ENCODE data around the gene ADAMTS17. TPM values are rescaled to one million over a fixed set of nuclear protein-coding genes. Genes with fewer than 3 reads are reported as not detected.

Gene ADAMTS17
- total RNA-seq, 1 experiment from 2014 or later = 4.2 TPM

DNA sequence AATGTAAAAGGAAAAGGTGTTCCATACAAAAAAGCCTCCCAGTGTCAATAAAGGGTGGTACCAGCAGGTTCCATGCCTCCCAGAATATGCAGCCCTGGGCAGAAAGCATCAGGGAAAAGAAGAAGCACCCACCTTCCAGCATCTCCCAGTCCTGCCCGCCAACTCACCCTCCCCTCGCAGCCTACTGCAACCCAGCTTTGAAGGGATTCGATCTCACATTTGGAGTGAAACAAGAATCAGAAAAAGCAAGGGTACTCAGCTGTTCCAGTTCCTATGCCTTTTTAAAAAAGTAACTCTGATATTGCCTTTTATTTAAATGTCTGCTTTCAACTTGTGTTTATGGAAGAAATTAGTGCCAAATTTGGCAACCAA lies 166.9 kb downstream of the ADAMTS17 start:
- Histone ChIP-seq H3K9ac (ENCODE audit: low read length) (no peak overlapping the region), H3K36me3 (ENCODE audit: control insufficient read depth in 1 of 2, insufficient read depth in 2 of 2, low read length in 2 of 2) (no peaks in the 10 kb centered on the region), H3K9me3 (ENCODE audit: control insufficient read depth in 1 of 2, insufficient read depth in 1 of 2, low read depth in 1 of 2, low read length in 2 of 2) (peaks cover 7 to 10% of the 10 kb centered on the region in 2 experiments; a peak in 3 of 4 replicates), H3K4me3 (replicated peaks in 1 of 2; ENCODE audit: low read depth in 1 of 2, low read length in 2 of 2) (no peak overlapping the region), H3K79me2 (ENCODE audit: insufficient read depth, low read length) (no peaks in the 10 kb centered on the region), H2AFZ (ENCODE audit: low read depth, low read length, poor library complexity, severe bottlenecking) (no peak overlapping the region), H3K27ac (ENCODE audit: low read depth, low read length) (no peak overlapping the region), H3K27me3 (ENCODE audit: insufficient read depth, low read length) (no peaks in the 10 kb centered on the region), H3K4me1 (ENCODE audit: control insufficient read depth in 1 of 2, insufficient read depth in 2 of 2, low read length in 2 of 2) (no peaks in the 10 kb centered on the region), H4K20me1 (ENCODE audit: insufficient read depth) (no peaks in the 10 kb centered on the region), H3K4me2 (ENCODE audit: low read length) (no peak overlapping the region), H3K9me2 (ENCODE audit: insufficient read depth) (no peaks in the 10 kb centered on the region)
- POLR2A ChIA-PET = no interaction called here
- no peak for ATAC-seq
- no peak for DNase-seq (ENCODE audit: low read depth, low spot score)
- BruUV-seq (replicated peaks) = no TSS peak
- intact Hi-C loops (cut with micrococcal nuclease) = no loop called here
- no peak for TF ChIP-seq YY1 (IDR thresholded peaks at IDR 0.05; ENCODE audit: extremely low read depth, insufficient replicate concordance, low read depth, low read length)
- no peak for TF ChIP-seq EZH2phosphoT487 (IDR thresholded peaks at IDR 0.05; ENCODE audit: borderline replicate concordance)
- no peak for TF ChIP-seq ZFX (IDR thresholded peaks at IDR 0.05)
- no peak for TF ChIP-seq RAD21 (IDR thresholded peaks at IDR 0.05; ENCODE audit: low read depth)
- TF ChIP-seq, protein P1, sequence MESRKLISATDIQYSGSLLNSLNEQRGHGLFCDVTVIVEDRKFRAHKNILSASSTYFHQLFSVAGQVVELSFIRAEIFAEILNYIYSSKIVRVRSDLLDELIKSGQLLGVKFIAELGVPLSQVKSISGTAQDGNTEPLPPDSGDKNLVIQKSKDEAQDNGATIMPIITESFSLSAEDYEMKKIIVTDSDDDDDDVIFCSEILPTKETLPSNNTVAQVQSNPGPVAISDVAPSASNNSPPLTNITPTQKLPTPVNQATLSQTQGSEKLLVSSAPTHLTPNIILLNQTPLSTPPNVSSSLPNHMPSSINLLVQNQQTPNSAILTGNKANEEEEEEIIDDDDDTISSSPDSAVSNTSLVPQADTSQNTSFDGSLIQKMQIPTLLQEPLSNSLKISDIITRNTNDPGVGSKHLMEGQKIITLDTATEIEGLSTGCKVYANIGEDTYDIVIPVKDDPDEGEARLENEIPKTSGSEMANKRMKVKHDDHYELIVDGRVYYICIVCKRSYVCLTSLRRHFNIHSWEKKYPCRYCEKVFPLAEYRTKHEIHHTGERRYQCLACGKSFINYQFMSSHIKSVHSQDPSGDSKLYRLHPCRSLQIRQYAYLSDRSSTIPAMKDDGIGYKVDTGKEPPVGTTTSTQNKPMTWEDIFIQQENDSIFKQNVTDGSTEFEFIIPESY (IDR thresholded peaks at IDR 0.05; ENCODE audit: extremely low read depth, insufficient replicate concordance, low read length) = no peak
- TF ChIP-seq EZH2 (IDR thresholded peaks at IDR 0.05) = no peak
- TF ChIP-seq JUND (IDR thresholded peaks at IDR 0.05) = no peak
- CTCF ChIA-PET = no interaction called here
- RAD21 ChIA-PET (ENCODE audit: low non-redundant PET in 1 of 2, low total read pairs in 2 of 2, uncharacterized antibody in 2 of 2, unreplicated experiment in 2 of 2) = no interaction called here

DNA sequence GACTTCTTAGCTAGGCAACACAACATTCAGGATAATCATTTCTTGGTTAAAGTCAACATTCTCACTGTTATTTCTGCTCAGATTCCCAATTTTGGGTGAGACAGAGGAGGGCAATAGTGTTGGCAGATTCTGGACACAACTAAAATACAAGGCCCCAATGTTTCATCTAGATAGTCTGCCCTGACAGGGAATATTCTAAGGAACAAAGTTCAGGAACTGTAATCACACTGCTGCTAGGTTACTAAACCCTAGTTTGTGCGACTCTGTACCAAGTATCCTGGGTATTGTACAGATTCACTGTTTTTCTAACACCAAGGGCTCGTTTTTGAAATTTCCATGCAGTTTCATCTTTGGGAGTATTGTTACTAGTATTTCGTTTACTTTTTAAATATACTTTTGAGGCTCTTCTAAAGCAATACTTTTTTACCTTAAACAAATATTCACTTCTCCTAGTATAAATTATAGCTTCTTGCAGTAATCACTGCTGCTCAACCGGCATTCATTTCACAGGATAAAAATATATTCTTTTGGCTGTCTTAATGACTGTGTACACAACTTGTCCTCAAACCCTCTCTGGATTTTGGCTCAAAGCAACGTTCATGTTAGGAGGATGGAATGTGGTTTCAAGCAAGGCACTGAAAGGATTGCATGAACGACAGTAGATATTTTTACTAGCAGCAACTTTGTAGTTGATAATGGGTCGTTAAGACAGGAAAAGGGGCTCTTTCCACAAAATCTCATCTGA lies 167.4 kb downstream of the ADAMTS17 start:
- Histone ChIP-seq H3K27me3 (ENCODE audit: insufficient read depth, low read length) (no peaks in the 10 kb centered on the region), H3K4me3 (replicated peaks in 1 of 2; ENCODE audit: low read depth in 1 of 2, low read length in 2 of 2) (no peak overlapping the region), H3K36me3 (ENCODE audit: control insufficient read depth in 1 of 2, insufficient read depth in 2 of 2, low read length in 2 of 2) (no peaks in the 10 kb centered on the region), H4K20me1 (ENCODE audit: insufficient read depth) (no peaks in the 10 kb centered on the region), H3K27ac (ENCODE audit: low read depth, low read length) (no peak overlapping the region), H3K4me2 (ENCODE audit: low read length) (no peak overlapping the region), H3K4me1 (ENCODE audit: control insufficient read depth in 1 of 2, insufficient read depth in 2 of 2, low read length in 2 of 2) (no peaks in the 10 kb centered on the region), H2AFZ (ENCODE audit: low read depth, low read length, poor library complexity, severe bottlenecking) (no peak overlapping the region), H3K79me2 (ENCODE audit: insufficient read depth, low read length) (no peaks in the 10 kb centered on the region), H3K9me2 (ENCODE audit: insufficient read depth) (no peaks in the 10 kb centered on the region), H3K9me3 (ENCODE audit: control insufficient read depth in 1 of 2, insufficient read depth in 1 of 2, low read depth in 1 of 2, low read length in 2 of 2) (peaks cover 7 to 10% of the 10 kb centered on the region in 2 experiments; a peak in 3 of 4 replicates), H3K9ac (ENCODE audit: low read length) (no peak overlapping the region)
- ChIA-PET RAD21 (ENCODE audit: low non-redundant PET in 1 of 2, low total read pairs in 2 of 2, uncharacterized antibody in 2 of 2, unreplicated experiment in 2 of 2) (no interaction called here), CTCF (no interaction called here), POLR2A (no interaction called here)
- ATAC-seq (no peak), DNase-seq (ENCODE audit: low read depth, low spot score) (no peak)
- intact Hi-C loops (cut with micrococcal nuclease) = no loop called here
- BruUV-seq (replicated peaks) = no TSS peak
- no peak for TF ChIP-seq SRF (IDR thresholded peaks at IDR 0.05; ENCODE audit: low read depth)
- TF ChIP-seq, protein P2, sequence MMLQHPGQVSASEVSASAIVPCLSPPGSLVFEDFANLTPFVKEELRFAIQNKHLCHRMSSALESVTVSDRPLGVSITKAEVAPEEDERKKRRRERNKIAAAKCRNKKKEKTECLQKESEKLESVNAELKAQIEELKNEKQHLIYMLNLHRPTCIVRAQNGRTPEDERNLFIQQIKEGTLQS (IDR thresholded peaks at IDR 0.05) = no peak
- TF ChIP-seq POLR2A (IDR thresholded peaks at IDR 0.05; ENCODE audit: borderline replicate concordance, extremely low read depth, insufficient read depth, insufficient read length) = no peak
- no peak for TF ChIP-seq CBX3 (IDR thresholded peaks at IDR 0.05; ENCODE audit: low read depth)
- no peak for TF ChIP-seq YY1 (IDR thresholded peaks at IDR 0.05; ENCODE audit: extremely low read depth, insufficient replicate concordance, low read depth, low read length)
- no peak for TF ChIP-seq CEBPB (IDR thresholded peaks at IDR 0.05; ENCODE audit: low read depth)
- TF ChIP-seq, protein P3, sequence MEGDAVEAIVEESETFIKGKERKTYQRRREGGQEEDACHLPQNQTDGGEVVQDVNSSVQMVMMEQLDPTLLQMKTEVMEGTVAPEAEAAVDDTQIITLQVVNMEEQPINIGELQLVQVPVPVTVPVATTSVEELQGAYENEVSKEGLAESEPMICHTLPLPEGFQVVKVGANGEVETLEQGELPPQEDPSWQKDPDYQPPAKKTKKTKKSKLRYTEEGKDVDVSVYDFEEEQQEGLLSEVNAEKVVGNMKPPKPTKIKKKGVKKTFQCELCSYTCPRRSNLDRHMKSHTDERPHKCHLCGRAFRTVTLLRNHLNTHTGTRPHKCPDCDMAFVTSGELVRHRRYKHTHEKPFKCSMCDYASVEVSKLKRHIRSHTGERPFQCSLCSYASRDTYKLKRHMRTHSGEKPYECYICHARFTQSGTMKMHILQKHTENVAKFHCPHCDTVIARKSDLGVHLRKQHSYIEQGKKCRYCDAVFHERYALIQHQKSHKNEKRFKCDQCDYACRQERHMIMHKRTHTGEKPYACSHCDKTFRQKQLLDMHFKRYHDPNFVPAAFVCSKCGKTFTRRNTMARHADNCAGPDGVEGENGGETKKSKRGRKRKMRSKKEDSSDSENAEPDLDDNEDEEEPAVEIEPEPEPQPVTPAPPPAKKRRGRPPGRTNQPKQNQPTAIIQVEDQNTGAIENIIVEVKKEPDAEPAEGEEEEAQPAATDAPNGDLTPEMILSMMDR (IDR thresholded peaks at IDR 0.05 in 2 of 3, conservative IDR thresholded peaks at IDR 0.05 in 1 of 3; ENCODE audit: borderline replicate concordance in 1 of 3, insufficient read depth in 1 of 3, low read depth in 2 of 3, low read length in 2 of 3) = no peak
- no peak for TF ChIP-seq RAD21 (IDR thresholded peaks at IDR 0.05; ENCODE audit: low read depth)
- TF ChIP-seq, protein P1 (IDR thresholded peaks at IDR 0.05; ENCODE audit: extremely low read depth, insufficient replicate concordance, low read length) = no peak
- TF ChIP-seq SIN3A (IDR thresholded peaks at IDR 0.05; ENCODE audit: low read depth) = no peak

Data from HCT116 (cell line).